Fibroblast of skin of scalp (primary cell): ENCODE measurements around the gene DPH1. TPM values are rescaled to one million over a fixed set of nuclear protein-coding genes. Genes with fewer than 3 reads are reported as not detected.

ENCODE experiments used
- DNase-seq: peaks from one replicate; pipeline ENCODE4 v3.0.0-alpha.2; 2013
- polyA plus RNA-seq, 2 experiments: library from polyadenylated mRNA; unstranded; fragments of 120-200 nt; gene quantifications; one replicate each; pipeline ENCODE4 v1.2.1, GENCODE V29; 2013; ENCODE audit not compliant: insufficient read length in 2 of 2

The DPH1 gene
- 45.1 TPM for polyA plus RNA-seq (2013, experiment 1 of 2; ENCODE audit: insufficient read length)
- 43.6 TPM for polyA plus RNA-seq (2013, experiment 2 of 2; ENCODE audit: insufficient read length)

GRCh38 chr17:2029911-2030778 lies at the start of gene DPH1:
TSS of gene DPH1 (plus strand) at chr17:2030153. CDS start at chr17:2030170, 17 bp downstream.
- DNase-seq = peak; percentile 92

- no peak for DNase-seq
Measured at GRCh38 chr17:1980665-1981250, 49.2 kb upstream of the DPH1 start.

- DNase-seq = peak; percentile 66
Measured at GRCh38 chr17:1982793-1983366, 47.1 kb upstream of the DPH1 start.

- no peak for DNase-seq
Measured at GRCh38 chr17:1985093-1985492, 44.9 kb upstream of the DPH1 start.

GRCh38 chr17:1985686-1986085 lies 44.3 kb upstream of the DPH1 start:
- no peak for DNase-seq

GRCh38 chr17:1986783-1987451 lies 43.0 kb upstream of the DPH1 start:
- no peak for DNase-seq

- DNase-seq = peak; percentile 86
Measured at GRCh38 chr17:1989135-1989534, 40.8 kb upstream of the DPH1 start.

- no peak for DNase-seq
Measured at GRCh38 chr17:1992541-1992940, 37.4 kb upstream of the DPH1 start.

- DNase-seq = no peak
Measured at GRCh38 chr17:1994707-1995106, 35.2 kb upstream of the DPH1 start.

GRCh38 chr17:1995321-1995892 lies 34.5 kb upstream of the DPH1 start:
- no peak for DNase-seq

- no peak for DNase-seq
Measured at GRCh38 chr17:1995907-1996799, 33.8 kb upstream of the DPH1 start.

GRCh38 chr17:1996800-1997288 lies 33.1 kb upstream of the DPH1 start:
- DNase-seq = no peak

- no peak for DNase-seq
Measured at GRCh38 chr17:1997289-1997926, 32.5 kb upstream of the DPH1 start.

- DNase-seq = no peak
Measured at GRCh38 chr17:1997927-1998742, 31.8 kb upstream of the DPH1 start.

- peak; percentile 47 for DNase-seq
Measured at GRCh38 chr17:1999557-2000251, 30.2 kb upstream of the DPH1 start.

GRCh38 chr17:2002767-2003329 lies 27.1 kb upstream of the DPH1 start:
- no peak for DNase-seq

GRCh38 chr17:2003525-2003924 lies 26.4 kb upstream of the DPH1 start:
- DNase-seq = no peak

- no peak for DNase-seq
Measured at GRCh38 chr17:2004435-2004952, 25.5 kb upstream of the DPH1 start.
